ENCODE measurements around the gene KAT2A.

DNA sequence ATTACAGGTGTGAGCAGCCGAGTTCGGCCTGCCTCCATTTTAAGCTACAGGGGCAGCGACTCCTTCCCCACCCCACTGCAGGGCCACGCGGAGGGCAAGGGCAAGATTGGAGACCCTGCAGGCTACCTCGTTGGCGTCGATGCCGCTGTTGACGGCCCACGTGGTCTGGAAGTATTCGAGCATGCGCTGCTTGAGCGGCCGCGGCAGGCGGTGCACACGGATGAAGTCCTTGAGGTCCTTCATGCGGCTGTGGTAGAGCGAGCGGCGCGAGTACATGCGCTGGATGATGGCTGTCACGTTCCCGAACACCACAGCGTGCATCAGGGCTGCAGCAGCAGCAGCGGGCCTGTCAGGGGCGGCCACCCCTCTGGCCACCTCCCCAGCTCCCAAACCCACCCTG lies 48.2 kb upstream of the KAT2A start:
- TF ChIP-seq EZH2 (IDR thresholded peaks at IDR 0.05) = no peak
- TF ChIP-seq POLR2AphosphoS5 (IDR thresholded peaks at IDR 0.05; ENCODE audit: borderline replicate concordance, low read depth, low read length) = no peak
- TF ChIP-seq FOXP2 (optimal IDR thresholded peaks at IDR 0.05; ENCODE audit: control extremely low read depth, extremely low read length, insufficient read depth) = no peak

Measured in SK-N-MC (cell line).